Dedifferentiated amniotic fluid mesenchymal stem cell (primary cell): ENCODE results near the gene RNU6-9.

Experiments
- DNase-seq: peaks from one replicate; pipeline ENCODE4 v3.0.0-alpha.2; 2016; ENCODE audit errors: extremely low spot score

Gene RNU6-9

GRCh38 chr19:936175-936546 lies 42.9 kb downstream of the RNU6-9 start:
- DNase-seq = no peak

- DNase-seq = no peak
These were observed 44.0 kb downstream of the RNU6-9 start for GRCh38 chr19:937259-937694.

- no peak for DNase-seq
These were observed 45.1 kb downstream of the RNU6-9 start for GRCh38 chr19:938233-938923.

GRCh38 chr19:939439-939838 lies 46.2 kb downstream of the RNU6-9 start:
- no peak for DNase-seq

- DNase-seq = no peak
These were observed 46.6 kb downstream of the RNU6-9 start for GRCh38 chr19:939922-940321.

GRCh38 chr19:940591-941291 lies 47.5 kb downstream of the RNU6-9 start:
- DNase-seq = no peak

- DNase-seq = no peak
These were observed 48.2 kb downstream of the RNU6-9 start for GRCh38 chr19:941292-942132.

- no peak for DNase-seq
These were observed 48.9 kb downstream of the RNU6-9 start for GRCh38 chr19:942133-942645.
